H1 (cell line): Measurements from ENCODE around the gene KIF1B. TPM values are rescaled to one million over a fixed set of nuclear protein-coding genes. Genes with fewer than 3 reads are reported as not detected.
A peak's percentile ranks its signal among the peaks of the same experiment; 100 is the strongest.

ENCODE experiments used
- ATF3 ChIP-seq: IDR thresholded peaks from 2 replicates; pipeline ENCODE4 v1.6.1; 2011; ENCODE audit warnings: low read depth, mild to moderate bottlenecking, low read length; ENCODE audit not compliant: insufficient read depth
- BACH1 ChIP-seq: IDR thresholded peaks from 2 replicates; pipeline ENCODE4 v1.6.1; 2012; ENCODE audit warnings: low read length, improper control_type of control experiment
- CTCF ChIP-seq, 3 experiments: IDR thresholded peaks; 1 replicate in 2 of 3; 2 replicates in 1 of 3; pipeline versions ENCODE4 v1.5.1 to v1.6.1; 2011; ENCODE audit warnings: low read length in 3 of 3, mild to moderate bottlenecking in 3 of 3, inconsistent platforms in 2 of 3, low read depth in 1 of 3, moderate library complexity in 1 of 3; ENCODE audit not compliant: insufficient read depth in 1 of 3; ENCODE audit errors: control extremely low read depth in 1 of 3
- EGR1 ChIP-seq: IDR thresholded peaks from 2 replicates; pipeline ENCODE4 v1.6.1; 2011; ENCODE audit warnings: low read depth, low read length, borderline replicate concordance
- EP300 ChIP-seq, 2 experiments: IDR thresholded peaks; 1 replicate in 1 of 2; 2 replicates in 1 of 2; pipeline ENCODE4 v1.6.1; 2011 to 2012; ENCODE audit warnings: low read depth in 2 of 2, low read length in 2 of 2, mild to moderate bottlenecking in 2 of 2, borderline replicate concordance in 1 of 2, inconsistent platforms in 1 of 2, moderate library complexity in 1 of 2
- JUND ChIP-seq: IDR thresholded peaks from 2 replicates; pipeline ENCODE4 v1.6.1; 2011; ENCODE audit warnings: mild to moderate bottlenecking, improper control_type of control experiment, low read length
- NANOG ChIP-seq: IDR thresholded peaks from 2 replicates; pipeline ENCODE4 v1.6.1; 2011; ENCODE audit warnings: low read length, low read depth, mild to moderate bottlenecking, inconsistent platforms; ENCODE audit not compliant: insufficient read depth, poor library complexity, severe bottlenecking
- PHF8 ChIP-seq: fragments of 200-600 bp; sonication (generic); conservative IDR thresholded peaks from 2 replicates; pipeline ENCODE4 v1.7.1; 2012; ENCODE audit warnings: low read depth, mild to moderate bottlenecking, inconsistent platforms, low read length, moderate library complexity
- POLR2AphosphoS5 ChIP-seq: IDR thresholded peaks from 2 replicates; pipeline ENCODE4 v1.6.1; 2011; ENCODE audit warnings: low read depth, low read length
- RXRA ChIP-seq: IDR thresholded peaks from 2 replicates; pipeline ENCODE4 v1.6.1; 2011; ENCODE audit warnings: low read depth, mild to moderate bottlenecking, low read length, moderate library complexity; ENCODE audit not compliant: insufficient read depth
- SP1 ChIP-seq: IDR thresholded peaks from 2 replicates; pipeline ENCODE4 v1.6.1; 2011; ENCODE audit warnings: low read depth, low read length
- SP2 ChIP-seq: IDR thresholded peaks from 2 replicates; pipeline ENCODE4 v1.6.1; 2012; ENCODE audit warnings: mild to moderate bottlenecking, low read length, inconsistent platforms
- SRF ChIP-seq: IDR thresholded peaks from 2 replicates; pipeline ENCODE4 v1.6.1; 2011; ENCODE audit warnings: mild to moderate bottlenecking, low read depth, low read length, moderate library complexity
- TAF1 ChIP-seq: IDR thresholded peaks from 2 replicates; pipeline ENCODE4 v1.6.1; 2011; ENCODE audit warnings: mild to moderate bottlenecking, low read depth, low read length
- TAF7 ChIP-seq: optimal IDR thresholded peaks from 2 replicates; pipeline ENCODE3; 2011; ENCODE audit warnings: low read depth, mild to moderate bottlenecking, inconsistent platforms, low read length, moderate library complexity, borderline replicate concordance
- TEAD4 ChIP-seq: IDR thresholded peaks from 2 replicates; pipeline ENCODE4 v1.6.1; 2012; ENCODE audit warnings: low read depth, low read length, inconsistent platforms, mixed read lengths
- ZNF274 ChIP-seq: IDR thresholded peaks from 2 replicates; pipeline ENCODE4 v1.7.0; 2012; ENCODE audit warnings: low read length, borderline replicate concordance; ENCODE audit errors: extremely low read depth
- polyA plus RNA-seq, 7 experiments: library from polyadenylated mRNA; depleted of rRNA in 3 of 7; stranded (reverse) in 5 of 7; unstranded in 2 of 7; fragments of >200 nt in 5 of 7; fragments of 200-250 nt in 2 of 7; gene quantifications; 1 replicate in 5 of 7; 2 replicates in 1 of 7; 4 replicates in 1 of 7; pipeline versions ENCODE4 v1.2.1 to v1.2.3, GENCODE V29; 2011 to 2013; ENCODE audit warnings: missing spikeins in 2 of 7, mixed read lengths in 2 of 7
- total RNA-seq: library from RNA; stranded (reverse); fragmentation: NEBNext Ultra II Directional; extraction: Animal tissue kit (Norgen Biotek cat#: 25700); gene quantifications from 2 replicates; pipeline ENCODE4 v1.2.1, GENCODE V29; 2021
- TF ChIP-seq, protein P1 (sequence below): IDR thresholded peaks from 2 replicates; pipeline ENCODE4 v1.6.1; 2012; ENCODE audit warnings: low read length, inconsistent platforms

The KIF1B gene
- total and polyA plus RNA-seq, 2 of the 8 experiments (the other 6 are each of a cell fraction or from before 2014, with no cell fraction given): 39.1 to 74.2 TPM

DNA sequence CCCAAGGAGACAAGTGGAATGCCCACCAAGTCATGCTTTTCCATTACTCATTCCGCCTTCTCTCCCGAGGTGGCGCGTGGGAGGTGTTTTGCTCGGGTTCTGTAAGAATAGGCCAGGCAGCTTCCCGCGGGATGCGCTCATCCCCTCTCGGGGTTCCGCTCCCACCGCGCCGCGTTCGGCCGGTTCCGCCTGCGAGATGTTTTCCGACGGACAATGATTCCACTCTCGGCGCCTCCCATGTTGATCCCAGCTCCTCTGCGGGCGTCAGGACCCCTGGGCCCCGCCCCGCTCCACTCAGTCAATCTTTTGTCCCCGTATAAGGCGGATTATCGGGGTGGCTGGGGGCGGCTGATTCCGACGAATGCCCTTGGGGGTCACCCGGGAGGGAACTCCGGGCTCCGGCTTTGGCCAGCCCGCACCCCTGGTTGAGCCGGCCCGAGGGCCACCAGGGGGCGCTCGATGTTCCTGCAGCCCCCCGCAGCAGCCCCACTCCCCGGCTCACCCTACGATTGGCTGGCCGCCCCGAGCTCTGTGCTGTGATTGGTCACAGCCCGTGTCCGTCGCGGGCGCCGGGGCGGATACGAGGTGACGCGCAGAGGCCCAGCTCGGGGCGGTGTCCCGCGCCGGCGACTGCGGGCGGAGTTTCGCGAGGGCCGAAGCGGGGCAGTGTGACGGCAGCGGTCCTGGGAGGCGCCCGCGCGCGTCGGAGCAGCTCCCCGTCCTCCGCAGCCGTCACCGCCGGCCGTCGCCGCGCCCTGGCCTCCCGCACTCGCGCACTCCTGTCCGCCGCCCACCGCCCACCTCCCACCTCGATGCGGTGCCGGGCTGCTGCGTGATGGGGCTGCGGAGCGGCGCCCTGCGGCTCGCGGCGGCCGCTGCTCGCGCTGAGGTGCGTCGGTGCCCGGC lies at the start of gene KIF1B (continued):
- TF ChIP-seq, protein P1, sequence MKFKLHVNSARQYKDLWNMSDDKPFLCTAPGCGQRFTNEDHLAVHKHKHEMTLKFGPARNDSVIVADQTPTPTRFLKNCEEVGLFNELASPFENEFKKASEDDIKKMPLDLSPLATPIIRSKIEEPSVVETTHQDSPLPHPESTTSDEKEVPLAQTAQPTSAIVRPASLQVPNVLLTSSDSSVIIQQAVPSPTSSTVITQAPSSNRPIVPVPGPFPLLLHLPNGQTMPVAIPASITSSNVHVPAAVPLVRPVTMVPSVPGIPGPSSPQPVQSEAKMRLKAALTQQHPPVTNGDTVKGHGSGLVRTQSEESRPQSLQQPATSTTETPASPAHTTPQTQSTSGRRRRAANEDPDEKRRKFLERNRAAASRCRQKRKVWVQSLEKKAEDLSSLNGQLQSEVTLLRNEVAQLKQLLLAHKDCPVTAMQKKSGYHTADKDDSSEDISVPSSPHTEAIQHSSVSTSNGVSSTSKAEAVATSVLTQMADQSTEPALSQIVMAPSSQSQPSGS: 0 out of 2 replicates have a peak, but pooled peaks have one; percentile 37
- TF ChIP-seq POLR2AphosphoS5: peak; percentile 91
- TF ChIP-seq SP1: peak; percentile 98
- peak; percentile 91 for TF ChIP-seq TAF1
- 0 out of 2 replicates have a peak, but pooled peaks have one; percentile 7 for TF ChIP-seq EGR1
- 0 out of 2 replicates have a peak, but pooled peaks have one; percentile 39 for TF ChIP-seq JUND
- TF ChIP-seq CTCF (IDR thresholded peaks at IDR 0.05; ENCODE audit: control extremely low read depth in 1 of 3, insufficient read depth in 1 of 3, low read depth in 1 of 3, low read length in 3 of 3): peak; percentile 65 to 80 (median 79)
- no peak for TF ChIP-seq ZNF274
- TF ChIP-seq BACH1: no peak; the same call in 1 of the 2 replicates
- TF ChIP-seq TEAD4: peak; percentile 1; the same call in 1 of the 2 replicates
- peak; percentile 91 for TF ChIP-seq SP2
- peak; percentile 81 for TF ChIP-seq PHF8
- TF ChIP-seq NANOG: no peak
- peak; percentile 88 for TF ChIP-seq TAF7
- no peak for TF ChIP-seq SRF
- no peak for TF ChIP-seq RXRA
- no peak for TF ChIP-seq ATF3
- 0 out of 3 replicates have a peak, but pooled peaks of 1 of the 2 experiments have one; percentile 48 for TF ChIP-seq EP300 (IDR thresholded peaks at IDR 0.05; ENCODE audit: borderline replicate concordance in 1 of 2, low read depth in 2 of 2, low read length in 2 of 2)
